SK-N-SH (cell line): Measurements from ENCODE around the gene STAP2.

ENCODE experiments used
- CTCF ChIP-seq: fragments of 200-600 bp; sonication (generic); IDR thresholded peaks from 2 replicates; pipeline ENCODE4 v1.6.1; 2017; ENCODE audit warnings: antibody characterized with exemption, mild to moderate bottlenecking, moderate library complexity
- GABPA ChIP-seq: IDR thresholded peaks from 2 replicates; pipeline ENCODE4 v1.4.0; 2012; ENCODE audit warnings: low read depth, mild to moderate bottlenecking

GRCh38 chr19:4370418-4371041 is 31.9 kb upstream of the STAP2 start:
- TF ChIP-seq CTCF (no peak), GABPA (no peak)
